GM23338 (cell line): ENCODE results near the gene YY1AP1. TPM values are rescaled to one million over a fixed set of nuclear protein-coding genes. Genes with fewer than 3 reads are reported as not detected.

Source experiments
- ATAC-seq: fragments of 200-7000 bp; cut with Tn5 transposase; 3 replicates; pipeline ENCODE4 v1.9.1; 2020
- DNase-seq: peaks from one replicate; pipeline ENCODE4 v3.0.0-alpha.2; 2015; ENCODE audit warnings: low spot score
- H2AFZ ChIP-seq: fragments of 200-600 bp; sonication (generic); 2 replicates; pipeline ENCODE4 v1.8.0; 2016; ENCODE audit warnings: antibody characterized with exemption, mild to moderate bottlenecking, moderate library complexity
- H3F3A ChIP-seq: fragments of 200-600 bp; sonication (generic); replicated peaks from 2 replicates; pipeline ENCODE4 v1.8.0; 2017; ENCODE audit warnings: antibody characterized with exemption, mixed run types, low read depth
- H3K27ac ChIP-seq: fragments of 200-600 bp; sonication (generic); 2 replicates; pipeline ENCODE4 v1.6.1; 2016; ENCODE audit warnings: low read depth
- H3K27me3 ChIP-seq: fragments of 200-600 bp; sonication (generic); 2 replicates; pipeline ENCODE4 v1.8.0; 2016; ENCODE audit warnings: mild to moderate bottlenecking, mixed run types, moderate library complexity; ENCODE audit not compliant: insufficient read depth
- H3K36me3 ChIP-seq: fragments of 200-600 bp; sonication (generic); 2 replicates; pipeline ENCODE4 v1.8.0; 2016; ENCODE audit warnings: mild to moderate bottlenecking; ENCODE audit not compliant: insufficient read depth
- H3K4me1 ChIP-seq: fragments of 200-600 bp; sonication (generic); 2 replicates; pipeline ENCODE4 v1.8.0; 2016; ENCODE audit warnings: mild to moderate bottlenecking, moderate library complexity; ENCODE audit not compliant: insufficient read depth
- H3K4me2 ChIP-seq: fragments of 200-600 bp; sonication (generic); 2 replicates; pipeline ENCODE4 v1.7.1; 2017; ENCODE audit warnings: mixed run types
- H3K4me3 ChIP-seq: fragments of 200-600 bp; sonication (generic); 2 replicates; pipeline ENCODE4 v1.6.1; 2016; ENCODE audit warnings: mixed run types
- H3K79me2 ChIP-seq: fragments of 200-600 bp; sonication (generic); replicated peaks from 2 replicates; pipeline ENCODE4 v1.8.0; 2017; ENCODE audit warnings: mild to moderate bottlenecking; ENCODE audit not compliant: insufficient read depth
- H3K9me2 ChIP-seq: fragments of 200-600 bp; sonication (generic); 2 replicates; pipeline ENCODE4 v1.8.0; 2017; ENCODE audit not compliant: insufficient read depth
- H4K20me1 ChIP-seq: fragments of 200-600 bp; sonication (generic); replicated peaks from 2 replicates; pipeline ENCODE4 v1.8.0; 2017; ENCODE audit warnings: mild to moderate bottlenecking; ENCODE audit not compliant: insufficient read depth
- H3K27ac Mint-ChIP-seq: 2 replicates; pipeline ENCODE4 v1.8.0; 2020; ENCODE audit warnings: inconsistent platforms, mild to moderate bottlenecking, moderate library complexity, mixed read lengths
- H3K27me3 Mint-ChIP-seq: 3 replicates; pipeline ENCODE4 v1.8.0; 2022; ENCODE audit warnings: low read depth, mild to moderate bottlenecking, moderate library complexity, mixed read lengths, inconsistent platforms; ENCODE audit not compliant: insufficient read depth, poor library complexity
- H3K36me3 Mint-ChIP-seq: 3 replicates; pipeline ENCODE4 v1.8.0; 2021; ENCODE audit warnings: low read depth, mild to moderate bottlenecking, inconsistent platforms, moderate library complexity, mixed read lengths
- H3K4me1 Mint-ChIP-seq: 3 replicates; pipeline ENCODE4 v1.8.0; 2020; ENCODE audit warnings: mild to moderate bottlenecking, inconsistent platforms, mixed read lengths
- H3K4me3 Mint-ChIP-seq: 3 replicates; pipeline ENCODE4 v1.8.0; 2021; ENCODE audit warnings: moderate library complexity, mild to moderate bottlenecking, inconsistent platforms, mixed read lengths
- H3K9me3 Mint-ChIP-seq: 3 replicates; pipeline ENCODE4 v1.8.0; 2020; ENCODE audit warnings: moderate library complexity, mild to moderate bottlenecking, inconsistent platforms, mixed read lengths
- EZH2phosphoT487 ChIP-seq: fragments of 200-600 bp; sonication (generic); IDR thresholded peaks from one replicate; pipeline ENCODE4 v1.8.1; 2018; ENCODE audit warnings: antibody characterized with exemption; ENCODE audit not compliant: unreplicated experiment
- JUNB ChIP-seq: IDR thresholded peaks from one replicate; pipeline ENCODE4 v1.6.1; 2016; ENCODE audit warnings: antibody characterized with exemption; ENCODE audit not compliant: unreplicated experiment
- NANOG ChIP-seq: IDR thresholded peaks from 2 replicates; pipeline ENCODE4 v1.6.1; 2016; ENCODE audit warnings: antibody characterized with exemption, borderline replicate concordance
- long read RNA-seq: library from polyadenylated mRNA; unstranded; transcript quantifications from one replicate; pipeline ENCODE4 v2.0.0, GENCODE V29; 2020; ENCODE audit not compliant: unreplicated experiment
- polyA plus RNA-seq: library from polyadenylated mRNA; unstranded; fragments of >200 nt; fragmentation: Nextera tagmentation; extraction: Ambion mirVana; gene quantifications from 2 replicates; pipeline ENCODE4 v1.2.1, GENCODE V29; 2016
- total RNA-seq: library from RNA; depleted of rRNA; stranded (reverse); fragments of >200 nt; shearing (Covaris generic); gene quantifications from 2 replicates; pipeline ENCODE4 v1.2.3, GENCODE V29; 2014; rRNA removed
- TF ChIP-seq, protein P1 (sequence below), 2 experiments: fragments of 200-600 bp in 1 of 2; sonication (generic) in 1 of 2; conservative IDR thresholded peaks; 2 replicates each; pipeline versions ENCODE4 v1.5.1 to v1.6.1; 2016 to 2017; ENCODE audit warnings: antibody characterized with exemption in 2 of 2, low read depth in 2 of 2, mild to moderate bottlenecking in 2 of 2, moderate library complexity in 1 of 2
- TF ChIP-seq, protein P2 (sequence below): IDR thresholded peaks from 2 replicates; pipeline ENCODE4 v1.6.1; 2016; ENCODE audit warnings: antibody characterized with exemption

YY1AP1 gene, protein sequence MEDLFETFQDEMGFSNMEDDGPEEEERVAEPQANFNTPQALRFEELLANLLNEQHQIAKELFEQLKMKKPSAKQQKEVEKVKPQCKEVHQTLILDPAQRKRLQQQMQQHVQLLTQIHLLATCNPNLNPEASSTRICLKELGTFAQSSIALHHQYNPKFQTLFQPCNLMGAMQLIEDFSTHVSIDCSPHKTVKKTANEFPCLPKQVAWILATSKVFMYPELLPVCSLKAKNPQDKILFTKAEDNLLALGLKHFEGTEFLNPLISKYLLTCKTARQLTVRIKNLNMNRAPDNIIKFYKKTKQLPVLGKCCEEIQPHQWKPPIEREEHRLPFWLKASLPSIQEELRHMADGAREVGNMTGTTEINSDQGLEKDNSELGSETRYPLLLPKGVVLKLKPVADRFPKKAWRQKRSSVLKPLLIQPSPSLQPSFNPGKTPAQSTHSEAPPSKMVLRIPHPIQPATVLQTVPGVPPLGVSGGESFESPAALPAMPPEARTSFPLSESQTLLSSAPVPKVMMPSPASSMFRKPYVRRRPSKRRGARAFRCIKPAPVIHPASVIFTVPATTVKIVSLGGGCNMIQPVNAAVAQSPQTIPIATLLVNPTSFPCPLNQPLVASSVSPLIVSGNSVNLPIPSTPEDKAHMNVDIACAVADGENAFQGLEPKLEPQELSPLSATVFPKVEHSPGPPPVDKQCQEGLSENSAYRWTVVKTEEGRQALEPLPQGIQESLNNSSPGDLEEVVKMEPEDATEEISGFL
- 46.4 and 66.5 TPM in 2 replicates for total RNA-seq
- 18.8 and 21.2 TPM in 2 replicates for polyA plus RNA-seq
- long read RNA-seq, partial matches to known transcripts, result 3 of 15 reads
- long read RNA-seq, other reads (novel, unspliced or antisense), result 6 of 15 reads

DNA sequence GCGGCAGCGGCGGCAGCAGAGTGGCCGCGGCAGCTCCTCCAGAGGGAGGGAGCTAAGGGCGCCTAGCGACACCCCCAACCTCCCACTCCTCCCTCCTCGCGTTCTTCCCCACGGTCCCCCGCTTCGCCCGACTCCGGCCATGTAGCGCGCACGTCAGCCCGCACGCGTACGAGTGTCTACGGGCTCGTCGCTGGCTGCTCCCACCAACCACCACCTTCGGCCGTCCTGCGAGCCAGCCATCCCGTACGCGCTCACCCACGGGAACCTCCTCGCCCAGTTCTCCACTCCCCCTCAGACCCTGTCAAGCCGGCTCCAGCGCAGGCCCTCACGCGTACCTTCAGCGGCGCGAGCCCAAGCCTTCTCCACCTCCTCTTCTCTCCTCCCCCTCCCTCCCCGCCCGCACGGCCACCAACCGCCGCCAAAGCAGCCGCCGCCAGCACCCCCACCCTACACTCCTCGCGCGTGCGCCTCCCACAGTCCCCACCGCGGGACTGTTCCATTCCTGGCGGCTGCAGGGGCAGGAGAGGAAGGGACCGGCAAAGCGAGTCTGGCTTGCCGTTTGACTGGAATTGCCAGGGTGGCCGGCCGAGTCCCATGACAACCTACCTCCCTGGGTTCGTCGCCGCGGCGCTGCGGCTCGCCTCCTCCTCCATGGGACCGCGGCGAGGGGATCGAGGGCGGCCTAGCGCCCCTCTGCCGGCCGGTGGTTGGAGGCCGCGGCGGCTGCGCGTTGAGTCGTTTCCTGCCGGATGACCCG is at the start of gene YY1AP1:
Gene YY1AP1, minus strand, starts transcription at position 451 of the 757 bp plus-strand sequence. CDS start 8,338 bp downstream, outside the sequence.
- H4K20me1 ChIP-seq, result peaks cover 38% of the 10 kb centered on the region
- H3K4me2 ChIP-seq, result peak within 1 kb of the TSS; percentile 96
- no peaks in the 10 kb centered on the region for H3K9me2 ChIP-seq
- no peaks in the 10 kb centered on the region for H3K27me3 ChIP-seq
- peak within 1 kb of the TSS; percentile 84 for H2AFZ ChIP-seq
- peak within 1 kb of the TSS; percentile 99 for H3K4me3 ChIP-seq
- peak within 1 kb of the TSS; percentile 95 for H3K27ac ChIP-seq
- peaks cover 16% of the 10 kb centered on the region; the same call in 1 of the 2 replicates for H3K36me3 ChIP-seq
- peak; percentile 84 for DNase-seq
- peaks cover 49% of the 10 kb centered on the region for H3K36me3 Mint-ChIP-seq
- TF ChIP-seq NANOG (no peak), EZH2phosphoT487 (no peak)
- TF ChIP-seq, protein P1, sequence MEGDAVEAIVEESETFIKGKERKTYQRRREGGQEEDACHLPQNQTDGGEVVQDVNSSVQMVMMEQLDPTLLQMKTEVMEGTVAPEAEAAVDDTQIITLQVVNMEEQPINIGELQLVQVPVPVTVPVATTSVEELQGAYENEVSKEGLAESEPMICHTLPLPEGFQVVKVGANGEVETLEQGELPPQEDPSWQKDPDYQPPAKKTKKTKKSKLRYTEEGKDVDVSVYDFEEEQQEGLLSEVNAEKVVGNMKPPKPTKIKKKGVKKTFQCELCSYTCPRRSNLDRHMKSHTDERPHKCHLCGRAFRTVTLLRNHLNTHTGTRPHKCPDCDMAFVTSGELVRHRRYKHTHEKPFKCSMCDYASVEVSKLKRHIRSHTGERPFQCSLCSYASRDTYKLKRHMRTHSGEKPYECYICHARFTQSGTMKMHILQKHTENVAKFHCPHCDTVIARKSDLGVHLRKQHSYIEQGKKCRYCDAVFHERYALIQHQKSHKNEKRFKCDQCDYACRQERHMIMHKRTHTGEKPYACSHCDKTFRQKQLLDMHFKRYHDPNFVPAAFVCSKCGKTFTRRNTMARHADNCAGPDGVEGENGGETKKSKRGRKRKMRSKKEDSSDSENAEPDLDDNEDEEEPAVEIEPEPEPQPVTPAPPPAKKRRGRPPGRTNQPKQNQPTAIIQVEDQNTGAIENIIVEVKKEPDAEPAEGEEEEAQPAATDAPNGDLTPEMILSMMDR (conservative IDR thresholded peaks at IDR 0.05; ENCODE audit: low read depth in 2 of 2), result no peak
- TF ChIP-seq, protein P2, sequence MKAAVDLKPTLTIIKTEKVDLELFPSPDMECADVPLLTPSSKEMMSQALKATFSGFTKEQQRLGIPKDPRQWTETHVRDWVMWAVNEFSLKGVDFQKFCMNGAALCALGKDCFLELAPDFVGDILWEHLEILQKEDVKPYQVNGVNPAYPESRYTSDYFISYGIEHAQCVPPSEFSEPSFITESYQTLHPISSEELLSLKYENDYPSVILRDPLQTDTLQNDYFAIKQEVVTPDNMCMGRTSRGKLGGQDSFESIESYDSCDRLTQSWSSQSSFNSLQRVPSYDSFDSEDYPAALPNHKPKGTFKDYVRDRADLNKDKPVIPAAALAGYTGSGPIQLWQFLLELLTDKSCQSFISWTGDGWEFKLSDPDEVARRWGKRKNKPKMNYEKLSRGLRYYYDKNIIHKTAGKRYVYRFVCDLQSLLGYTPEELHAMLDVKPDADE, result 0 out of 2 replicates have a peak, but pooled peaks have one; percentile 29
- peaks cover 6% of the 10 kb centered on the region for H3K27me3 Mint-ChIP-seq
- peaks cover 11% of the 10 kb centered on the region; the same call in 2 of the 3 replicates for H3K9me3 Mint-ChIP-seq
- H3K27ac Mint-ChIP-seq, result peak within 1 kb of the TSS; percentile 95
- H3K4me3 Mint-ChIP-seq, result peak within 1 kb of the TSS; percentile 98
- peaks cover 88% of the 10 kb centered on the region for H3K79me2 ChIP-seq
- peaks cover 12% of the 10 kb centered on the region; the same call in 1 of the 2 replicates for H3K4me1 ChIP-seq
- peaks cover 10% of the 10 kb centered on the region; the same call in 1 of the 2 replicates for H3F3A ChIP-seq
- peak; percentile 82 for ATAC-seq
- peaks cover 22% of the 10 kb centered on the region for H3K4me1 Mint-ChIP-seq

DNA sequence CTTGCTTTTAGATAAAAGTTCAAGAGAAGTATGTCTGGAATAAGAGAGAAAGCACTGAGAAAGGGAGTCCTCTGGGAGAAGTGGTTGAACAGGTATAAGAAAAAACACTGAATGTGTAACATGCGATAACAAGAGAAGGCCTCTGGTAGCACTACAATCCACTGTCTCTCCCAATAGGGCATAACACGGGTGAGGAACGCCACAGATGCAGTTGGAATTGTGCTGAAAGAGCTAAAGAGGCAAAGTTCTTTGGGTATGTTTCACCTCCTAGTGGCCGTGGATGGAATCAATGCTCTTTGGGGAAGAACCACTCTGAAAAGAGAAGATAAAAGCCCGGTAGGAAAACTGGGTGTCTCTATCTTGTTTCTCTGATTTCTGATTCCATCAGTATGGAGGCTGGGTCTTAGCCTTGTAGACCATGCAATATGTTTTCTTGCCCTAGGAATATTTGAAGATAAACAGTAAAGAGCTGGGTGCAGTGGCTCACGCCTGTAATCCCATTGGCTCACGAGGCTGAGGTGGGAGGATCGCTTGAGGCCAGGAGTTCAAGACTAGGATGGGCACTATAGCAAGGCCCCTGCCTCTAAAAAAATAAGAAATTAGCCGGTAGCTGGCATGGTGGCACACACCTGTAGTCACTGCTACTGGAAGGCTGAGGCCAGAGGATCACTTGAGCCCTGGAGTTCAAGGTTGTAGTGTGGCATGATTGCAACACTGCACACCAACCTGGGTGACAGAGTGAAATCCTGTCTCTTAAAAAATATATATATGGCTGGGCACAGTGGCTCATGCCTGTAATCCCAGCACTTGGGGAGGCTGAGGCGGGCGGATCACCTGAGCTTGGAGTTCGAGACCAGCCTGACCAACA is 40.7 kb upstream of the YY1AP1 start:
- ATAC-seq (peak; percentile 99), DNase-seq (peak; percentile 93)
- Histone ChIP-seq H3K9me2 (no peaks in the 10 kb centered on the region), H3K27ac (peak overlapping the region; percentile 7), H3K4me3 (no peak overlapping the region), H2AFZ (no peak overlapping the region), H3K4me2 (no peak overlapping the region), H4K20me1 (no peaks in the 10 kb centered on the region), H3K4me1 (no peaks in the 10 kb centered on the region), H3K36me3 (peaks cover 21% of the 10 kb centered on the region), H3K79me2 (no peaks in the 10 kb centered on the region), H3F3A (peaks cover 12% of the 10 kb centered on the region), H3K27me3 (no peaks in the 10 kb centered on the region)
- Mint-ChIP-seq H3K4me3 (no peak overlapping the region; the same call in 2 of the 3 replicates), H3K27me3 (peaks cover 6% of the 10 kb centered on the region), H3K4me1 (no peaks in the 10 kb centered on the region), H3K27ac (no peak overlapping the region), H3K9me3 (no peaks in the 10 kb centered on the region), H3K36me3 (peaks cover 62% of the 10 kb centered on the region)
- TF ChIP-seq, protein P1 (conservative IDR thresholded peaks at IDR 0.05; ENCODE audit: low read depth in 2 of 2), result peak; percentile 78 to 80
- no peak for TF ChIP-seq JUNB
